ENCODE results near the gene FAM210A.
"Not testable (repeated sequence)": the region's sequence is repeated elsewhere in the genome, so short reads cannot be mapped to it uniquely, and the experiment has no call there.

Gene FAM210A

GRCh38 chr18:13700153-13700552, 26.2 kb downstream of the FAM210A start:
- no peak for DNase-seq

DNA sequence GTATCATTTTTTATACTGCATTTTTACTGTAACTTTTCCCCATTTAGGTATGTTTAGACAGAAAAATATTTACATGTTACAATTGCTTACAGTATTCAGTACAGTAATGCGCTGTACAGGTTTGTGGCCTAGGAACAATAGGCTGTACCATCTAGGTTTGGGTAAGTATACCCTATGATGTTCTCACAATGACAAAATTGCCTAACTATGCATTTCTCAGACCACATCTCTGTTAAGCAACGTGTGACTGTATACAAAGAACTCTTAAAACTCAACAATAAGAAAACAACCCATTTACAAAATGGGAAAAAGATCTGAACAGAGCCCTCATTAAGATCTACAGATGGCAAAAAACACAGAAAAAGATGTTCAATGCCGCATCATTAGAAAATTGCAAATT, 29.4 kb downstream of the FAM210A start:
- DNase-seq, result no peak

- not testable (repeated sequence) for DNase-seq
These were observed 31.0 kb downstream of the FAM210A start for GRCh38 chr18:13695337-13695736.

- not testable (repeated sequence) for DNase-seq
These were observed 36.3 kb downstream of the FAM210A start for GRCh38 chr18:13690060-13690459.

- DNase-seq, result peak in 1 of 2 experiments; percentile 13
These were observed 37.9 kb downstream of the FAM210A start for GRCh38 chr18:13688191-13689136.

DNA sequence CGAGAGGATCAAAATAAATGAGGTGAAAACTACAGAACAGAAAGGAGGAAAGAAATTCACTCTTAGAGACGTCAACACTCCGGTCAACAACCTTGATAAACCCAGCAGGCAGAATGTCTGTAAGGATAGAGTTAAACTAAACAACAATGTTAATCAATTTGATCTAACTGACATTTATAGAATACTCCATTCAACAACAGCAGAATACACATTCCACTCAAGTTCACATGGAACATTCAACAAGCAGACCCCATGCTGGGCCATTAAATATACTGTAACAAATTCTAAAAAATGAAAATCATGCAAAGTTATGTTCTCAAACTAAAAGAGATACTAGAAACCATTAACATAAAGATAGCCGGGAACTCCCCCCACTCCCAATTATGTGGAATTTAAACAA, 41.8 kb downstream of the FAM210A start:
- DNase-seq, result no peak

GRCh38 chr18:13681701-13682100, 44.7 kb downstream of the FAM210A start:
- DNase-seq, result no peak

DNA sequence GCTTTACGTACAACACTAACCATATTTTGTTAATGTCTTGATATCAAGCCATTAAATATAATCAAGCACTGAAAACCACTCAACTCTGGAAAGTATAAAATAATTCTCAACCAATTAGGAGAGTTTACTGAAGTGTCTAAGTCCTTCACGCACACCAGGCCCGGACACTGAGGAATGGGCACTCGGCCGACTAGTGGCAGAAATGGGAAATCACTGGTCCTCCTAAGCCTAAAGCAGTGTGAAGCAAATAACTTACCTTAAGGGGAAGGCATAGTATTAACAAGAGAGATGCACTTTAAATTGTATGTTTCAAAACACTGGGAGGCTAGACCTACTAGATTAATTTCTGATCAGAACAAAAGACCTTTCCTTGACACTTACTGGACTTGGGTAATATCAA, 45.7 kb downstream of the FAM210A start:
- DNase-seq, result no peak

- not testable (repeated sequence) for DNase-seq
These were observed 49.0 kb downstream of the FAM210A start for GRCh38 chr18:13677350-13677749.

DNA sequence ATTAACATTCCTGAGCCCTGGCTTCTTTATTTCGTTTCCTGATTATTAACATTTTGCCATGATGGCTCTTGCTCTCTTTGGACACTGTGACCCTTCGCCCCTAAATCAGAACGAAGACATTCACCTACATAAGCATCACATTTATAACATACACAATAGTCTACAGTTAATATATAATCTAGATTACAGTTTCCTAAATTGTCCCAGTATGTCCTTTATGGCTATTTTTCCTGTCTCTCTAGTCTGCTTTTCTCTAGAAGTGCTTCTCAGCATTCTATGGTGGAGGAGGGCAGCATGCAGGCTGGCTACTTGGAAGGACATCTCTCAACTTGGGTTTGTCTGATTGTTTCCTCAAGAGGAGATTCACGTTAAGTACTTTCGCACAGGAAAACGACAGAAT, 49.9 kb downstream of the FAM210A start:
- no peak for DNase-seq

- no peak for DNase-seq
These were observed 53.7 kb downstream of the FAM210A start for GRCh38 chr18:13672657-13673056.

DNA sequence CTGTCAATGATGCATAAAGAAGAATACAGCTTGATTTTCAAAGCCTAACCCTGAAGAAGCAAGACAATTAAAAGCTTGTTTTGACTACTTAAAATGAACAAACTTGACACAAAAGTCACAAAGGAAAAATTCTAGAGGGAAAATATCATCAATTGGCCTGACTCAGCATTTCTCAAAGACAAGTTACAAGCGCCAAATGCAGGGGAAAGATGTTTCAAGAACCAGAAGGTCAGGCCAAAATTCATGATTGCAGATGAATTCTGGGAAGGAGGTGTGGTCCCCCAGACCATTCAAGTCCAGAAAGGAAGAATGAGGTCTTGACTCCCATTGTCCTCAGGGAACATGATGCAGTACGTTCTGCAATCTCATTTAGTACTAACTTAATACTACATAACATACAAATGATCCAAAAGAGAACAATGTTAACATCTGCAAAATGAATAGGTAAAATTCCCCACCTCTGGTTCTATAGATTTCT, 64.5 kb downstream of the FAM210A start:
- DNase-seq, result no peak

- DNase-seq, result no peak
These were observed 65.1 kb downstream of the FAM210A start for GRCh38 chr18:13661051-13661778.

DNA sequence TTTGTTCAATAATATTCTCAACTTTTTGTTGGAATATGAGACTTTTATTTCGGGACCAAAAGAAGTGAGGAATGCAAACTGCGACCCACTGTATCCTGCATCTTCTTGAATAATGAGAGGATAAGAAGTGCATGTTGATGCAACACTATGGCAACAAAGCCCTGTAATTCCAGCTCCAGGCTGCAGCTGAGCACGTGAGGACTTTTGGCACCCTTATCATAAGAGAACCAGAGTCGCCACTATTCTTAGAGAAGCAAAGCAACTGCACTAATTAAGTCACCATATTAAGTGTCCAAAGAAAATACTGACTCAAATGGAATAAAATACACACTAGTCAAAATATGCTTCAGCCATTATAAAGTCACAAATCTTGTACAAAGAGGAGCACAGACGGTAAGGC, 65.8 kb downstream of the FAM210A start:
- DNase-seq, result no peak

DNA sequence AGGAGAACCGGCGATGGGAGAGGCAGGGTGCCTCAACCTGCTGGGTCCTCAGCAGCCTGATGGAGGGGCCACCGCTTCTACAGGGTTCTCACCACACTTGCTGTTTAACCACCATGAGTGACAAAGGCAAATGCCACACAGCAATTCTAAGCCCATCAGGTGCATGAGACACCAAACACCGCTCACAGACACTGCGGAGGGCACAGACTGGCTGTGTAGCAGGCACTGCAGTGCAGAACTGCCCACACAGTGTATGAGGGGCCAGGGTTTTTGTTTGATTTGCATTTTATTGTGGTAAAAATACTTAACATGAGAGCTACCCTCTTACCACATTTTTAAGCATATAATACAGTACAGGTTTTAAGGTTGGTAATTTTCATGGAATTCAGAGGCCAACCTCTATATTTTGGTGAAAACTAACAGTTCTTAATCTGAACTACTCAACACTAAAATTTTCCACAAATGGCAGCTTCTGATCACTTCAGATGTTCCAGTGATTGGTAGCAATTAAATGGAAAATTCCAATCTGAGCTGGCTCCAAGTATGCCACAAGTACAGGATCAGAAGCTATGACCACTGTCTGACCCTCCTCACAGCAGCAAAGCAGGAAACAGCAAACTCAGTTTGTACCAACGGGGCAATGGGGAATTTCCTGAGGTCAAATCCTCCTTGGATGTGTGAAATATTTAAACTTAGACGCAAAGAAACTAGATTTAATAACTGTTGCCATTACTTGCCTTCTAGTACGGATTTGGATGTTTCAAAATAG, 67.7 kb downstream of the FAM210A start:
- DNase-seq, result no peak

DNA sequence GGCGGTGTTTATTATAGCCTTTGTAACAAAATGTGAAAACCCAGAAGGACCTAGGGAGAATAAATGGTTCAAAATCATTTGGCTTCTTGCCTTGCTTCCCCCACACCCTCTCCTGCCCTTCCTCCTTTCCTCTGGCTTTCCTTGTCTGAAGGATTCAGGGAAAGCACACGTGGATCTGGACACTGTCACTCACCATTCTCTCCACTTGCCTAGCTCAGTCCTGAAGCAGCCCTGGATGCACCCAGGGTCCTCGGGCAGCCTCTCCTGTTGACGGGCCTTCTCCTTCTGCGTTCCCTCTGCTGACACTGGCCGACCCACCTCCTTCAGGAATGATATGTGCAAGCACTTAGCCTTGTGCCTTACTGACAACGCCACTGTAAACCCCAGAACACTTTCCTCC, 68.4 kb downstream of the FAM210A start:
- DNase-seq, result no peak

- DNase-seq, result peak; percentile 38 to 44
These were observed 72.5 kb downstream of the FAM210A start for GRCh38 chr18:13653746-13654433.

DNA sequence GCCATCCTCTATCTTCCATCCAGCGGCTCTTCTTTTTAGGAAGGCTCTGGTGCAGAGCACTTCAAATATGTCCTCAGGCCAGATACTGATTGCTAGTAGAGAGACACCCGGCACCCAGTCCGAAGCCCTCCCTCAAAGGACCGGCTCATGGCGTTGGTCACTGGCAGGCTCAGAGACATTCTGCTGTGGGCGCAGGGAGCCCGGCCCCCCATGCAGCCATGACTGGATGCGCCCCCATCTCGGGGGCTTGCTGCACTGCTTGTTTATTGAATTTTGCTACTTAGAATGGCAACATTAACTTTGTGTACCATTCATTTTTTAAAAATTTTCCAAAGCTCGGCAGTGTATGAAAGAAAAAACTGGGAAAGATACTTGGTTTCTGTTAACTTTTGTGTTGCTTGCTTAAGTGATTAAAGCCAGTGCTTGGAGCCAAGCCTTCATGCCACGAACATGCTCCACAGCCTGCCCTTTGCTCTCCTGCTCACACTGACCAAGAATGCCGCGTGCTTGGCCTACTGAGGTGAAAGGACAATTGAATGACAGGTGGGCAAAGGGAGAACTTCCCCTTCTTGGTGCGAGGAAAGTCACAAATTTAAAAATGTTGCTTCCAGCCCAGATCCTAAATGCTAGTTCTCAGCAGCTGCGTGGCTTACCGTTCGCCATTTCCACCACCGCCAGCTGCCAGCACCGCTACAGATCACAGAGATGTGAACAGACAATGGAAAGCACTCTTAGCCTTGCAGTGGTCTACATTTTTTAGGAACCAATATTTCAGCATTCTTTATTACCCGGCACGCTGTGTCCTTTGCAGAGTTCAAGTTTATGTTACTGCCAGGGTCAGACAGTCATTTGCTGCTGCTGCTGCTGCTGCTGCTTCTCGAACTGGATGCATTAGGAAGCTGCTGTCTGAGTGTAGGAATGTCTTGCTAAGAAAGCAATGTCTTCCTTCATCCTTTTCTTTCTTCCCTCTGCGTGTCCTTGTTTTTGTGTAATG, 76.7 kb downstream of the FAM210A start:
- DNase-seq, result no peak

DNA sequence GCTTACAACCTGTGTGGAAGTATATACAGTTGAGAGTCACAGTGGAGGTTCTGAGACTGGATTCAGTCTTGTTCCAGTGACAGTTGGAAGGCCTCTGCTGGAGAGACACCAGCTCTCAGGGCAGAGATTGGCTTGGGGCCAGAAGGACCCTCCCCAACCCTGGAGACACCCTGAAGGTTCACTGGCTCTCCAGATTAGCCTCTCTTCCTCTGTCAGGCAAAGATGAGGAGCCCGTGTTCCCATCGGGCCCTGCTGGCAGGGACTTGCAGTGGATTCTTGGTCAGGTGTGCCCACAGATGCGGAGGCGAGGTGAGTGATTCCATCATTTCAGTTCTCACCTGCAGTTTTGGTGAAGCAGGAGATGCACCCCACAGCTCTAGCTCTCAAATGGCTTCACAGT, 78.6 kb downstream of the FAM210A start:
- DNase-seq, result no peak

DNA sequence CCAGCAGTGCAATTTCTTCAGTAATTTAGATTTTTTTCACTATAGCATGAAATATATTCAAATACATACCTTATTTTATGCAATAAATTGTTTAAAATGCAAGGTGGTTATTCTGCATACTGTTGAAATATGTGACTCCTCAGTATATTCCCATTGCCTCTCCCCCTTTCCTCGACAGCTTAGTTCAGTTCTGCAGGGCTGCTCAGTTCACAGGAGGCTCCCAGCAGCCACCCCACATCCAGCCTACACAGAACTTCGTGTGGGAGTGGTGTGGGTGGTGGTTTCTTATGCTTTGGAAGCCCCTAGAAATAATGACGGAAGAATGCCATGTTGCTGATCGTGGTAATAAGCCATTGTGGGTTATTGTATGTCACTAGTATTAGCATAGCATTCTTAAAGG, 79.7 kb downstream of the FAM210A start:
- DNase-seq, result no peak

DNA sequence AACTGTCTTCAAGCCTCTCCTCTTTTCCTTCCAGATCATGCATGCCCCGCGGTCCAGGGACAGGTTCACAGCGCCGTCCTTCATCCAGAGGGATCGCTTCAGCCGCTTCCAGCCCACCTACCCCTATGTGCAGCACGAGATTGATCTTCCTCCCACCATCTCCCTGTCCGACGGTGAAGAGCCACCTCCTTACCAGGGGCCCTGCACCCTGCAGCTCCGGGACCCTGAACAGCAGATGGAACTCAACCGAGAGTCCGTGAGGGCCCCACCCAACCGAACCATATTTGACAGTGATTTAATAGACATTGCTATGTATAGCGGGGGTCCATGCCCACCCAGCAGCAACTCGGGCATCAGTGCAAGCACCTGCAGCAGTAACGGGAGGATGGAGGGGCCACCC, 81.3 kb downstream of the FAM210A start:
- no peak for DNase-seq

Data from cerebellar nuclear complex (tissue), 1 donor.